Activated gamma-delta T cell treated with anti-CD3 and anti-CD28 coated beads, Interleukin-2, amount 50 U/mL, for 16 hours (primary cell): ENCODE data around the gene LAMC3.
"Not testable (repeated sequence)": the region's sequence is repeated elsewhere in the genome, so short reads cannot be mapped to it uniquely, and the experiment has no call there.

Experiments used
- DNase-seq: peaks from one replicate; pipeline ENCODE4 v3.0.0-alpha.2; 2020; ENCODE audit warnings: low read depth

The LAMC3 gene

GRCh38 chr9:131097126-131097947, 88.4 kb downstream of the LAMC3 start:
- no peak for DNase-seq

GRCh38 chr9:131097948-131098278, 88.9 kb downstream of the LAMC3 start:
- DNase-seq = no peak

- DNase-seq = no peak
Measured at GRCh38 chr9:131098391-131099101, 89.6 kb downstream of the LAMC3 start.

- no peak for DNase-seq
Measured at GRCh38 chr9:131099102-131099606, 90.2 kb downstream of the LAMC3 start.

GRCh38 chr9:131099845-131100244, 90.9 kb downstream of the LAMC3 start:
- DNase-seq = not testable (repeated sequence)

GRCh38 chr9:131100445-131100844, 91.5 kb downstream of the LAMC3 start:
- DNase-seq = no peak

GRCh38 chr9:131101207-131101964, 92.4 kb downstream of the LAMC3 start:
- no peak for DNase-seq

- DNase-seq = no peak
Measured at GRCh38 chr9:131103024-131103423, 94.0 kb downstream of the LAMC3 start.

GRCh38 chr9:131103535-131103934, 94.6 kb downstream of the LAMC3 start:
- no peak for DNase-seq

GRCh38 chr9:131104016-131104740, 95.2 kb downstream of the LAMC3 start:
- DNase-seq = no peak

GRCh38 chr9:131105952-131106351, 97.0 kb downstream of the LAMC3 start:
- no peak for DNase-seq

GRCh38 chr9:131107760-131108159, 98.8 kb downstream of the LAMC3 start:
- no peak for DNase-seq

GRCh38 chr9:131111186-131111853, 102.3 kb downstream of the LAMC3 start:
- no peak for DNase-seq

- DNase-seq = no peak
Measured at GRCh38 chr9:131111854-131112311, 102.9 kb downstream of the LAMC3 start.

- DNase-seq = no peak
Measured at GRCh38 chr9:131112374-131113154, 103.6 kb downstream of the LAMC3 start.

GRCh38 chr9:131113655-131114054, 104.7 kb downstream of the LAMC3 start:
- no peak for DNase-seq

- no peak for DNase-seq
Measured at GRCh38 chr9:131114084-131114535, 105.1 kb downstream of the LAMC3 start.

- not testable (repeated sequence) for DNase-seq
Measured at GRCh38 chr9:131115360-131115742, 106.4 kb downstream of the LAMC3 start.

- no peak for DNase-seq
Measured at GRCh38 chr9:131116281-131117120, 107.5 kb downstream of the LAMC3 start.
